T-helper 1 cell (primary cell): Measurements from ENCODE around the gene CERT1.
"Not testable (repeated sequence)": the region's sequence is repeated elsewhere in the genome, so short reads cannot be mapped to it uniquely, and the experiment has no call there.

Source experiments
- DNase-seq, 5 donors: peaks; one replicate each; pipeline ENCODE4 v3.0.0-alpha.2; 2012 to 2020

Gene CERT1

GRCh38 chr5:75341934-75342333 is 169.5 kb downstream of the CERT1 start:
- DNase-seq: no peak

GRCh38 chr5:75340714-75341478 is 170.5 kb downstream of the CERT1 start:
- DNase-seq: no peak

- no peak for DNase-seq
Observed at GRCh38 chr5:75338408-75338807, 173.0 kb downstream of the CERT1 start.

- DNase-seq: peak in 2 of 5 donors; percentile 13 to 35
Observed at GRCh38 chr5:75337366-75338021, 173.9 kb downstream of the CERT1 start.

GRCh38 chr5:75336615-75337336 is 174.7 kb downstream of the CERT1 start, which contains the start of gene HMGCR:
TSS of gene HMGCR (plus strand) at chr5:75337220. CDS start at chr5:75342606, 5,386 bp downstream.
- DNase-seq: peak; percentile 91 to 99 (median 95)

- peak in 1 of 5 donors; percentile 38 for DNase-seq
Observed at GRCh38 chr5:75335952-75336614, 175.3 kb downstream of the CERT1 start.

GRCh38 chr5:75335486-75335885 is 175.9 kb downstream of the CERT1 start:
- DNase-seq: no peak

- DNase-seq: not testable (repeated sequence)
Observed at GRCh38 chr5:75334413-75334812, 177.0 kb downstream of the CERT1 start.

GRCh38 chr5:75333759-75334158 is 177.7 kb downstream of the CERT1 start:
- not testable (repeated sequence) for DNase-seq

- no peak for DNase-seq
Observed at GRCh38 chr5:75331095-75332090, 180.0 kb downstream of the CERT1 start.

GRCh38 chr5:75330404-75330803 is 181.0 kb downstream of the CERT1 start:
- DNase-seq: no peak
